H1 (cell line): Measurements from ENCODE around the gene ZBTB34. TPM values are rescaled to one million over a fixed set of nuclear protein-coding genes. Genes with fewer than 3 reads are reported as not detected.

Experiments
- HDAC6 ChIP-seq: IDR thresholded peaks from one replicate; pipeline ENCODE4 v1.7.1; 2012; ENCODE audit warnings: low read depth, mild to moderate bottlenecking, inconsistent platforms, low read length, moderate library complexity
- polyA plus RNA-seq, 7 experiments: library from polyadenylated mRNA; depleted of rRNA in 3 of 7; stranded (reverse) in 5 of 7; unstranded in 2 of 7; fragments of >200 nt in 5 of 7; fragments of 200-250 nt in 2 of 7; gene quantifications; 1 replicate in 5 of 7; 2 replicates in 1 of 7; 4 replicates in 1 of 7; pipeline versions ENCODE4 v1.2.1 to v1.2.3, GENCODE V29; 2011 to 2013; ENCODE audit warnings: missing spikeins in 2 of 7, mixed read lengths in 2 of 7
- total RNA-seq: library from RNA; stranded (reverse); fragmentation: NEBNext Ultra II Directional; extraction: Animal tissue kit (Norgen Biotek cat#: 25700); gene quantifications from 2 replicates; pipeline ENCODE4 v1.2.1, GENCODE V29; 2021

Gene ZBTB34
- total and polyA plus RNA-seq, 2 of the 8 experiments (the other 6 are each of a cell fraction or from before 2014, with no cell fraction given): 8.2 to 15.9 TPM

- TF ChIP-seq HDAC6: no peak
Measured at GRCh38 chr9:126818482-126818881, 42.0 kb upstream of the ZBTB34 start (continued).
